Mesothelial cell of epicardium (in vitro differentiated cells): ENCODE measurements around the gene EXOC2. TPM values are rescaled to one million over a fixed set of nuclear protein-coding genes. Genes with fewer than 3 reads are reported as not detected.

ENCODE experiments used
- DNase-seq, 2 experiments: peaks; one replicate each; pipeline ENCODE4 v3.0.0; 2021; ENCODE audit warnings: low spot score in 2 of 2; ENCODE audit not compliant: unreplicated experiment in 2 of 2
- H3K27ac Mint-ChIP-seq: 2 replicates; pipeline ENCODE4 v1.8.0; 2021; ENCODE audit warnings: mixed read lengths
- H3K27me3 Mint-ChIP-seq: 2 replicates; pipeline ENCODE4 v1.8.0; 2021; ENCODE audit warnings: low read depth, mixed read lengths
- H3K36me3 Mint-ChIP-seq: 2 replicates; pipeline ENCODE4 v1.8.0; 2021; ENCODE audit warnings: mixed read lengths
- H3K4me1 Mint-ChIP-seq: 2 replicates; pipeline ENCODE4 v1.8.0; 2021; ENCODE audit warnings: mixed read lengths
- H3K4me3 Mint-ChIP-seq: 2 replicates; pipeline ENCODE4 v1.8.0; 2021; ENCODE audit warnings: mild to moderate bottlenecking, moderate library complexity, mixed read lengths
- H3K9me3 Mint-ChIP-seq: 2 replicates; pipeline ENCODE4 v1.8.0; 2021; ENCODE audit warnings: mixed read lengths
- total RNA-seq: library from RNA; stranded (reverse); gene quantifications from 3 replicates; pipeline ENCODE4 v1.2.1, GENCODE V29; 2021
- TF ChIP-seq, protein P1 (sequence below): fragments of 200-600 bp; sonication (generic); IDR thresholded peaks from one replicate; pipeline ENCODE4 v1.5.0; 2021; ENCODE audit warnings: antibody characterized with exemption; ENCODE audit not compliant: unreplicated experiment

Gene EXOC2
- total RNA-seq, result 20.3 to 22.9 TPM (median 22.1 TPM) in 3 replicates

- TF ChIP-seq, protein P1, sequence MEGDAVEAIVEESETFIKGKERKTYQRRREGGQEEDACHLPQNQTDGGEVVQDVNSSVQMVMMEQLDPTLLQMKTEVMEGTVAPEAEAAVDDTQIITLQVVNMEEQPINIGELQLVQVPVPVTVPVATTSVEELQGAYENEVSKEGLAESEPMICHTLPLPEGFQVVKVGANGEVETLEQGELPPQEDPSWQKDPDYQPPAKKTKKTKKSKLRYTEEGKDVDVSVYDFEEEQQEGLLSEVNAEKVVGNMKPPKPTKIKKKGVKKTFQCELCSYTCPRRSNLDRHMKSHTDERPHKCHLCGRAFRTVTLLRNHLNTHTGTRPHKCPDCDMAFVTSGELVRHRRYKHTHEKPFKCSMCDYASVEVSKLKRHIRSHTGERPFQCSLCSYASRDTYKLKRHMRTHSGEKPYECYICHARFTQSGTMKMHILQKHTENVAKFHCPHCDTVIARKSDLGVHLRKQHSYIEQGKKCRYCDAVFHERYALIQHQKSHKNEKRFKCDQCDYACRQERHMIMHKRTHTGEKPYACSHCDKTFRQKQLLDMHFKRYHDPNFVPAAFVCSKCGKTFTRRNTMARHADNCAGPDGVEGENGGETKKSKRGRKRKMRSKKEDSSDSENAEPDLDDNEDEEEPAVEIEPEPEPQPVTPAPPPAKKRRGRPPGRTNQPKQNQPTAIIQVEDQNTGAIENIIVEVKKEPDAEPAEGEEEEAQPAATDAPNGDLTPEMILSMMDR, result no peak
- H3K27ac Mint-ChIP-seq, result peak within 1 kb of the TSS; percentile 89
- no peaks in the 10 kb centered on the region for H3K27me3 Mint-ChIP-seq
- no peaks in the 10 kb centered on the region for H3K36me3 Mint-ChIP-seq
- H3K4me1 Mint-ChIP-seq, result peaks cover 16% of the 10 kb centered on the region
- no peaks in the 10 kb centered on the region for H3K9me3 Mint-ChIP-seq
- peak within 1 kb of the TSS; percentile 98 for H3K4me3 Mint-ChIP-seq
- DNase-seq, result peak; percentile 76 to 84
Measured at GRCh38 chr6:692858-693722, at the start of gene EXOC2. EXOC2 (minus strand) TSS chr6:693139; CDS start chr6:637818, 55,321 bp downstream.

- Mint-ChIP-seq H3K9me3 (peaks cover 4% of the 10 kb centered on the region), H3K4me3 (no peak overlapping the region), H3K27ac (no peak overlapping the region), H3K4me1 (no peaks in the 10 kb centered on the region), H3K36me3 (no peaks in the 10 kb centered on the region), H3K27me3 (peaks cover 19% of the 10 kb centered on the region)
- no peak for DNase-seq
- TF ChIP-seq, protein P1, result no peak
Measured at GRCh38 chr6:741410-742339, 48.7 kb upstream of the EXOC2 start.

DNA sequence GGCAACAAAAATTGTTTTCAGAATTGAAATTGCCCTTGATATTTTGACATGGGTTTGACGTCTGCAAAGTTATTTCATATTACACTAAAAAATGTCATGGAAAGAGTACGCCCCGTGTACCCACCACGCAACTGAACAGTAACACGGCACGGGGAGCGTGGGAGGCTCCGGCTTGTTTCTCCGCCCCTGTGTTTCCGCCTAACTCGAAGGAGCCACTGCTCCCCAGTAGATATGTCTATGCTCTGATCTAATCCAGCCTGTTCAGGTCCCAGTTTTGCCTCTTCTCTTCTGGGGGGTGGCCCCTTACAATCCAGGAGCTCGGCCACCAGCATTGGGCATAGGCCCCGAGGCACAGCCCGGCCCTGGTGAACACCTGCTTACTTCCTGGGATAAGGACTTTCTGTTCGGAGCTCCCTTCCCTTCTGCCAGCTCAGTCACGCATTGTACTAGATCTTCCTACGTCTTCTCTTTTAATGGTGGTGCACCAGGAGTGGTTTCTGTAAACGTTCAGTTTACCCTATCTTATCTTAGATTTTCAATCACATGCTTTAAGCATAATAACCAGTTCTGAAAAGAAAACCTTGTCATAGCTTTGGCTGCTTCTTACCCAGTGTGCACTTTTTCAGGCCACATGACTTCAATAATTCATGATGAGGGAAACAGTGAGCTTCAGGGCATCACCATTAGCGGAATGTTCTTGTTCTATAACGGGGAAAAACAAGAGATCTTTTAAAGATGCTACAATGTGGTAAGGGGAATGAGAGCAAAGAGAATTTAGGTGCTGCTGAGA, 43.9 kb upstream of the EXOC2 start:
- H3K9me3 Mint-ChIP-seq, result peaks cover 4% of the 10 kb centered on the region
- peaks cover 31% of the 10 kb centered on the region for H3K27me3 Mint-ChIP-seq
- no peak overlapping the region for H3K27ac Mint-ChIP-seq
- peaks cover 10% of the 10 kb centered on the region for H3K4me1 Mint-ChIP-seq
- TF ChIP-seq, protein P1, result no peak
- no peaks in the 10 kb centered on the region for H3K36me3 Mint-ChIP-seq
- no peak overlapping the region for H3K4me3 Mint-ChIP-seq
- no peak for DNase-seq

DNA sequence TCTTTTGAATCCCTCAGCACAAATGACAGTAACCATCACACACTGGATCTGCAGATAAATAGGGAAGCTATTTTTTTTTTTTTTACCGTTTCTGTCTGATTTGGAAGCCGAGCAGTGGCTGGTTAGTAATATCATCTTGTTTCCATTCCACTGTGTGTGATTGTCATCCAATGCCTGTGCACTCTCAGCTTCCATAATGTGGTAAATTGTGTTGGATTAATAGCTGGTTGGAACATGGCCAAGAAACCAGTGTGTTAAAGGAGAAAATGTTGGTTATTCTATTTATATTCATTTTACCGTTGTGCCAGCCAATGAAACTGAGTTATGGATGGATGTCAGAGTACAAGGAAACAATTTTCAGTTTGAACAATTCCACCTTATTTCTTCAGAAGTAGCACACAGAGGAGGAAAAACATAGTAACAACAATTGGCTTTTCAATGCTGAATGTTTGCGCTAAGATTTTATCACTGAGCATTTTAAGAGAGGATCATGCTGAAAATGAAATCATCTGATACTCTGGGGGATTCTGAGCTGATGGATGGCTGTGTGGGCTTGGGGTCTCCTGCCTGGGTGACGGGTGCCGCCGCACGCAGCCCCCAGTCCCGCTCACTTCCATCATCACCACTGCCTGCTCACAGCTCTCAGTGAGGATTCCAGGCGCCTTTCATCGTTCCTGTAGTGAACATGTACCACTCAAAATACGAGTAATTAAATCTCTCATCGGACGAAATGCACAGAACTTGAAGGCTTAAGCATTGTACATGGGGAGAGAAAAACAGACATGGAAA, 40.7 kb upstream of the EXOC2 start:
- DNase-seq, result no peak
- Mint-ChIP-seq H3K9me3 (peaks cover 4% of the 10 kb centered on the region), H3K4me3 (no peak overlapping the region), H3K27me3 (peaks cover 52% of the 10 kb centered on the region), H3K27ac (no peak overlapping the region), H3K36me3 (no peaks in the 10 kb centered on the region), H3K4me1 (peaks cover 10% of the 10 kb centered on the region)
- TF ChIP-seq, protein P1, result no peak

DNA sequence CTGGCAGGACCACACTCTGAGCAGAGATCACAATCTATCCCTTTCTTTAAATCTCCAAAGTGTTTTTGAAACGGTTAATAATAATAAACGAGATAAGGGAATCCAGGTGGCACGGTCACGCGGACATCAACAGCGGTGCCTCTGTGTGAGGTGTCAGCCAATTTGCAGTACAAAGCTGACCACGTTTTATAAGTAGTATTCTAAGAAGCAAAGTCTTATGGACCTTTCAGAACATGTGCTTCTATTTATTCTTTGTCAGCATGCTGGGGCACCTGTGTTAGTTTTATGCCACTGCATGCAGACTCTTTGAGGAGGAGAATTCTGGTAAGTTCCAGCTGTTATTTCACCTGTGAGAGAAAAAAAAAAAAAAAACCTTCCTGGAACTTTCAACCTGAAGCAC, 39.0 kb upstream of the EXOC2 start:
- no peak for DNase-seq
- Mint-ChIP-seq H3K27me3 (peaks cover 62% of the 10 kb centered on the region), H3K27ac (no peak overlapping the region)

More for the DNA sequence above, 39.0 kb upstream of the EXOC2 start:
- TF ChIP-seq, protein P1, result no peak
- no peak overlapping the region for H3K4me3 Mint-ChIP-seq
- no peaks in the 10 kb centered on the region for H3K36me3 Mint-ChIP-seq
- H3K4me1 Mint-ChIP-seq, result peaks cover 10% of the 10 kb centered on the region
- H3K9me3 Mint-ChIP-seq, result peaks cover 3% of the 10 kb centered on the region
